ENCODE results near the gene EEFSEC. TPM values are rescaled to one million over a fixed set of nuclear protein-coding genes. Genes with fewer than 3 reads are reported as not detected.

The EEFSEC gene
- polyA plus RNA-seq, 1 experiment = 6.8 TPM

- CTCF ChIA-PET = no interaction called here
- Histone ChIP-seq H3K9me3 (ENCODE audit: control insufficient read depth, insufficient read depth, low read length) (no peaks in the 10 kb centered on the region), H3K27ac (ENCODE audit: low read depth, low read length) (no peak overlapping the region), H3K27me3 (ENCODE audit: control insufficient read depth, insufficient read depth, low read length) (no peaks in the 10 kb centered on the region), H3K4me3 (ENCODE audit: low read depth, low read length) (no peak overlapping the region)
- DNase-seq (ENCODE audit: low read depth, low spot score) = no peak
- TF ChIP-seq CTCF (IDR thresholded peaks at IDR 0.05; ENCODE audit: low read depth, low read length) = no peak
- POLR2A ChIA-PET = no interaction called here
Observed at GRCh38 chr3:128301186-128302023, 148.1 kb downstream of the EEFSEC start.

GRCh38 chr3:128306481-128306880 is 153.2 kb downstream of the EEFSEC start:
- Histone ChIP-seq H3K9me3 (ENCODE audit: control insufficient read depth, insufficient read depth, low read length) (no peaks in the 10 kb centered on the region), H3K27me3 (ENCODE audit: control insufficient read depth, insufficient read depth, low read length) (no peaks in the 10 kb centered on the region), H3K4me3 (ENCODE audit: low read depth, low read length) (no peak overlapping the region), H3K27ac (ENCODE audit: low read depth, low read length) (no peak overlapping the region)
- POLR2A ChIA-PET = no interaction called here
- no peak for TF ChIP-seq CTCF (IDR thresholded peaks at IDR 0.05; ENCODE audit: low read depth, low read length)
- no peak for DNase-seq (ENCODE audit: low read depth, low spot score)
- CTCF ChIA-PET = interaction anchor here (0.9 to 1.6 kb wide), 5 partner anchors 16 to 278 kb away, joined by 3 to 5 read pairs (median 3); no protein-coding TSS in a partner anchor

- no peak for TF ChIP-seq CTCF (IDR thresholded peaks at IDR 0.05; ENCODE audit: low read depth, low read length)
- DNase-seq (ENCODE audit: low read depth, low spot score) = no peak
- no peaks in the 10 kb centered on the region for H3K9me3 ChIP-seq (ENCODE audit: control insufficient read depth, insufficient read depth, low read length)
Observed at GRCh38 chr3:128307029-128307633, 153.8 kb downstream of the EEFSEC start.

GRCh38 chr3:128307781-128308469 is 154.6 kb downstream of the EEFSEC start:
- Histone ChIP-seq H3K27me3 (ENCODE audit: control insufficient read depth, insufficient read depth, low read length) (no peaks in the 10 kb centered on the region), H3K9me3 (ENCODE audit: control insufficient read depth, insufficient read depth, low read length) (no peaks in the 10 kb centered on the region), H3K27ac (ENCODE audit: low read depth, low read length) (no peak overlapping the region), H3K4me3 (ENCODE audit: low read depth, low read length) (no peak overlapping the region)
- no peak for DNase-seq (ENCODE audit: low read depth, low spot score)
- TF ChIP-seq CTCF (IDR thresholded peaks at IDR 0.05; ENCODE audit: low read depth, low read length) = no peak
- POLR2A ChIA-PET = no interaction called here
- CTCF ChIA-PET = interaction anchor here (1.0 to 1.1 kb wide), 2 partner anchors 191 to 298 kb away, joined by 4 to 6 read pairs; no protein-coding TSS in a partner anchor

More at GRCh38 chr3:128307029-128307633, 153.8 kb downstream of the EEFSEC start:
- CTCF ChIA-PET = interaction anchor here (0.9 to 1.6 kb wide), 5 partner anchors 16 to 299 kb away, joined by 3 to 6 read pairs (median 4); no protein-coding TSS in a partner anchor
- H3K27me3 ChIP-seq (ENCODE audit: control insufficient read depth, insufficient read depth, low read length) = no peaks in the 10 kb centered on the region
- POLR2A ChIA-PET = no interaction called here
- no peak overlapping the region for H3K4me3 ChIP-seq (ENCODE audit: low read depth, low read length)
- H3K27ac ChIP-seq (ENCODE audit: low read depth, low read length) = no peak overlapping the region

Data from AG04450 (cell line).